Measurements from ENCODE around the gene NEDD4L.

GRCh38 chr18:58253318-58253717, 209.3 kb downstream of the NEDD4L start:
- TF ChIP-seq CTCF (optimal IDR thresholded peaks at IDR 0.05 in 1 of 3, IDR thresholded peaks at IDR 0.05 in 1 of 3, conservative IDR thresholded peaks at IDR 0.05 in 1 of 3; ENCODE audit: extremely low read depth in 1 of 3, insufficient read depth in 2 of 3, low read length in 3 of 3): no peak
- no peak for TF ChIP-seq EZH2 (IDR thresholded peaks at IDR 0.05; ENCODE audit: low read length)

Data from keratinocyte (primary cell).